Measurements from ENCODE around the gene KRT7. TPM values are rescaled to one million over a fixed set of nuclear protein-coding genes. Genes with fewer than 3 reads are reported as not detected.

KRT7 gene
- total and polyA plus RNA-seq, 5 donors from 2014 or later = 0.56 to 1.4 TPM; not detected in 3

- Mint-ChIP-seq H3K36me3 (no peaks in the 10 kb centered on the region), H3K27ac (no peak overlapping the region), H3K4me1 (no peaks in the 10 kb centered on the region), H3K27me3 (peaks cover 63% of the 10 kb centered on the region), H3K4me3 (no peak overlapping the region), H3K9me3 (peaks cover 0 to 3% (median 0%) of the 10 kb centered on the region in 7 donors)
- Histone ChIP-seq H3K9me3 (ENCODE audit: control insufficient read depth in 2 of 2, low read length in 2 of 2) (no peaks in the 10 kb centered on the region), H3K36me3 (ENCODE audit: control insufficient read depth, insufficient read depth, low read length) (no peaks in the 10 kb centered on the region), H3K27ac (ENCODE audit: insufficient read depth, low read length, poor library complexity, severe bottlenecking) (no peak overlapping the region), H3K27me3 (ENCODE audit: control insufficient read depth, insufficient read depth, low read length) (peaks cover 22% of the 10 kb centered on the region), H3K4me3 (ENCODE audit: low read depth, low read length) (no peak overlapping the region), H3K4me1 (ENCODE audit: control insufficient read depth, insufficient read depth, low read length, poor library complexity, severe bottlenecking) (no peaks in the 10 kb centered on the region)
- DNase-seq = no peak
- ATAC-seq (ENCODE audit: low read depth in 2 of 2) = no peak
Observed at GRCh38 chr12:52224151-52224550, 8.9 kb upstream of the KRT7 start.

- H3K9me3 ChIP-seq (ENCODE audit: control insufficient read depth in 2 of 2, low read length in 2 of 2) = no peaks in the 10 kb centered on the region
- peaks cover 19% of the 10 kb centered on the region for H3K27me3 ChIP-seq (ENCODE audit: control insufficient read depth, insufficient read depth, low read length)
- Mint-ChIP-seq H3K36me3 (no peaks in the 10 kb centered on the region), H3K27me3 (peaks cover 62% of the 10 kb centered on the region), H3K4me1 (no peaks in the 10 kb centered on the region), H3K9me3 (peaks cover 0 to 3% (median 0%) of the 10 kb centered on the region in 7 donors), H3K27ac (no peak overlapping the region), H3K4me3 (no peak overlapping the region)
- no peak for DNase-seq
- H3K27ac ChIP-seq (ENCODE audit: insufficient read depth, low read length, poor library complexity, severe bottlenecking) = no peak overlapping the region
- no peak overlapping the region for H3K4me3 ChIP-seq (ENCODE audit: low read depth, low read length)
- ATAC-seq (ENCODE audit: low read depth in 2 of 2) = no peak
- no peaks in the 10 kb centered on the region for H3K36me3 ChIP-seq (ENCODE audit: control insufficient read depth, insufficient read depth, low read length)
- H3K4me1 ChIP-seq (ENCODE audit: control insufficient read depth, insufficient read depth, low read length, poor library complexity, severe bottlenecking) = no peaks in the 10 kb centered on the region
Observed at GRCh38 chr12:52225752-52226151, 7.3 kb upstream of the KRT7 start.

DNA sequence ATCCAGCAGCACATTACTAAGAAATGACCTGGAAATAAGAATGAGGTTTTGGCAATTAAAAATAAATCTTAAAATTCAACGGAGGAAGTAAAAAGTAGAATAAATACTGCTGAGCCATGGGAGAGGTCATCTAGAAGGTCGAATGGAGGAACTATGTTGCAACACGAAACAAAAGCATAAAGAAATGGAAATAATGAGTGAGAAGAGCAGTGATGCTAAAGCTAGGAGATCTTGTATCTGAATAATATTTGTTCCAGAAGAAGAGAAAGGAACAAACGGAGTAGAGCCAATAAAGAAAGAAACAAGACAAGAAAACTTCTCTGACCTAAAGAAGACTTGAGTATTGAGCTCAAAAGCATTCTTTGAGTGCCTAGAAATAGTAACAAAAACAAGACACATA lies 6.6 kb upstream of the KRT7 start:
- H3K9me3 Mint-ChIP-seq = peaks cover 0 to 3% (median 0%) of the 10 kb centered on the region in 7 donors
- no peaks in the 10 kb centered on the region for H3K4me1 Mint-ChIP-seq
- H3K27me3 Mint-ChIP-seq = peaks cover 59% of the 10 kb centered on the region
- DNase-seq (no peak), ATAC-seq (ENCODE audit: low read depth in 2 of 2) (no peak)
- H3K36me3 Mint-ChIP-seq = no peaks in the 10 kb centered on the region
- Histone ChIP-seq H3K36me3 (ENCODE audit: control insufficient read depth, insufficient read depth, low read length) (no peaks in the 10 kb centered on the region), H3K27me3 (ENCODE audit: control insufficient read depth, insufficient read depth, low read length) (peaks cover 15% of the 10 kb centered on the region), H3K4me1 (ENCODE audit: control insufficient read depth, insufficient read depth, low read length, poor library complexity, severe bottlenecking) (no peaks in the 10 kb centered on the region), H3K27ac (ENCODE audit: insufficient read depth, low read length, poor library complexity, severe bottlenecking) (no peak overlapping the region), H3K4me3 (ENCODE audit: low read depth, low read length) (no peak overlapping the region), H3K9me3 (ENCODE audit: control insufficient read depth in 2 of 2, low read length in 2 of 2) (no peaks in the 10 kb centered on the region)
- H3K27ac Mint-ChIP-seq = no peak overlapping the region
- H3K4me3 Mint-ChIP-seq = no peak overlapping the region

GRCh38 chr12:52227606-52228166 lies 5.4 kb upstream of the KRT7 start:
- ATAC-seq (ENCODE audit: low read depth in 2 of 2) = no peak
- Mint-ChIP-seq H3K27ac (no peak overlapping the region), H3K36me3 (no peaks in the 10 kb centered on the region), H3K4me3 (no peak overlapping the region), H3K9me3 (peaks cover 0 to 2% (median 0%) of the 10 kb centered on the region in 7 donors), H3K27me3 (peaks cover 55% of the 10 kb centered on the region), H3K4me1 (peaks cover 0 to 3% (median 0%) of the 10 kb centered on the region in 4 donors)
- H3K9me3 ChIP-seq (ENCODE audit: control insufficient read depth in 2 of 2, low read length in 2 of 2) = no peaks in the 10 kb centered on the region
- no peak overlapping the region for H3K27ac ChIP-seq (ENCODE audit: insufficient read depth, low read length, poor library complexity, severe bottlenecking)
- peaks cover 8% of the 10 kb centered on the region for H3K27me3 ChIP-seq (ENCODE audit: control insufficient read depth, insufficient read depth, low read length)
- no peak overlapping the region for H3K4me3 ChIP-seq (ENCODE audit: low read depth, low read length)
- DNase-seq = no peak
- H3K36me3 ChIP-seq (ENCODE audit: control insufficient read depth, insufficient read depth, low read length) = no peaks in the 10 kb centered on the region
- H3K4me1 ChIP-seq (ENCODE audit: control insufficient read depth, insufficient read depth, low read length, poor library complexity, severe bottlenecking) = no peaks in the 10 kb centered on the region

- H3K9me3 Mint-ChIP-seq = peaks cover 0 to 2% (median 0%) of the 10 kb centered on the region in 7 donors
- peaks cover 0 to 3% (median 0%) of the 10 kb centered on the region in 4 donors for H3K4me1 Mint-ChIP-seq
- peaks cover 53% of the 10 kb centered on the region for H3K27me3 Mint-ChIP-seq
- ATAC-seq (ENCODE audit: low read depth in 2 of 2) = no peak
- no peak overlapping the region for H3K4me3 ChIP-seq (ENCODE audit: low read depth, low read length)
- no peaks in the 10 kb centered on the region for H3K9me3 ChIP-seq (ENCODE audit: control insufficient read depth in 2 of 2, low read length in 2 of 2)
- no peaks in the 10 kb centered on the region for H3K4me1 ChIP-seq (ENCODE audit: control insufficient read depth, insufficient read depth, low read length, poor library complexity, severe bottlenecking)
- no peak for DNase-seq
- no peaks in the 10 kb centered on the region for H3K36me3 Mint-ChIP-seq
- peaks cover 4% of the 10 kb centered on the region for H3K27me3 ChIP-seq (ENCODE audit: control insufficient read depth, insufficient read depth, low read length)
- no peak overlapping the region for H3K27ac ChIP-seq (ENCODE audit: insufficient read depth, low read length, poor library complexity, severe bottlenecking)
- H3K4me3 Mint-ChIP-seq = no peak overlapping the region
- H3K36me3 ChIP-seq (ENCODE audit: control insufficient read depth, insufficient read depth, low read length) = no peaks in the 10 kb centered on the region
- H3K27ac Mint-ChIP-seq = no peak overlapping the region
Observed at GRCh38 chr12:52228366-52228765, 4.7 kb upstream of the KRT7 start.

GRCh38 chr12:52228931-52229330 lies 4.1 kb upstream of the KRT7 start:
- Mint-ChIP-seq H3K4me3 (no peak overlapping the region), H3K9me3 (peaks cover 0 to 2% (median 0%) of the 10 kb centered on the region in 7 donors), H3K4me1 (peaks cover 0 to 3% (median 0%) of the 10 kb centered on the region in 4 donors), H3K36me3 (no peaks in the 10 kb centered on the region), H3K27ac (no peak overlapping the region), H3K27me3 (peaks cover 52% of the 10 kb centered on the region)
- no peak for DNase-seq
- no peak for ATAC-seq (ENCODE audit: low read depth in 2 of 2)
- no peaks in the 10 kb centered on the region for H3K9me3 ChIP-seq (ENCODE audit: control insufficient read depth in 2 of 2, low read length in 2 of 2)
- no peak overlapping the region for H3K27ac ChIP-seq (ENCODE audit: insufficient read depth, low read length, poor library complexity, severe bottlenecking)
- no peaks in the 10 kb centered on the region for H3K4me1 ChIP-seq (ENCODE audit: control insufficient read depth, insufficient read depth, low read length, poor library complexity, severe bottlenecking)
- no peaks in the 10 kb centered on the region for H3K36me3 ChIP-seq (ENCODE audit: control insufficient read depth, insufficient read depth, low read length)
- peaks cover 4% of the 10 kb centered on the region for H3K27me3 ChIP-seq (ENCODE audit: control insufficient read depth, insufficient read depth, low read length)
- no peak overlapping the region for H3K4me3 ChIP-seq (ENCODE audit: low read depth, low read length)

GRCh38 chr12:52229836-52230343 lies 3.2 kb upstream of the KRT7 start:
- H3K27ac ChIP-seq (ENCODE audit: insufficient read depth, low read length, poor library complexity, severe bottlenecking) = no peak overlapping the region
- no peak overlapping the region for H3K4me3 ChIP-seq (ENCODE audit: low read depth, low read length)
- DNase-seq = no peak
- H3K27me3 ChIP-seq (ENCODE audit: control insufficient read depth, insufficient read depth, low read length) = peaks cover under 1% of the 10 kb centered on the region
- ATAC-seq (ENCODE audit: low read depth in 2 of 2) = no peak
- Mint-ChIP-seq H3K27ac (peak overlapping the region in 1 of 3 donors; percentile 33), H3K27me3 (peaks cover 56% of the 10 kb centered on the region), H3K4me3 (no peak overlapping the region), H3K4me1 (peaks cover 0 to 3% (median 0%) of the 10 kb centered on the region in 4 donors), H3K36me3 (no peaks in the 10 kb centered on the region), H3K9me3 (peaks cover 0 to 2% (median 0%) of the 10 kb centered on the region in 7 donors)
- no peaks in the 10 kb centered on the region for H3K36me3 ChIP-seq (ENCODE audit: control insufficient read depth, insufficient read depth, low read length)
- no peaks in the 10 kb centered on the region for H3K9me3 ChIP-seq (ENCODE audit: control insufficient read depth in 2 of 2, low read length in 2 of 2)
- no peaks in the 10 kb centered on the region for H3K4me1 ChIP-seq (ENCODE audit: control insufficient read depth, insufficient read depth, low read length, poor library complexity, severe bottlenecking)
